HFF-Myc (cell line): ENCODE data around the gene UXS1.

Experiments
- DNase-seq: peaks from one replicate; pipeline ENCODE4 v3.0.0-alpha.2; 2011; ENCODE audit warnings: low read depth; ENCODE audit errors: extremely low read depth
- H3K4me3 ChIP-seq: replicated peaks from 2 replicates; pipeline ENCODE4 v1.5.1; 2011; ENCODE audit warnings: low read depth, mild to moderate bottlenecking, control low read depth, low read length
- TF ChIP-seq, protein P1 (sequence below): IDR thresholded peaks from 2 replicates; pipeline ENCODE4 v1.5.1; 2012; ENCODE audit warnings: mild to moderate bottlenecking, low read depth, low read length, control low read depth; ENCODE audit errors: missing control alignments

UXS1 gene

DNA sequence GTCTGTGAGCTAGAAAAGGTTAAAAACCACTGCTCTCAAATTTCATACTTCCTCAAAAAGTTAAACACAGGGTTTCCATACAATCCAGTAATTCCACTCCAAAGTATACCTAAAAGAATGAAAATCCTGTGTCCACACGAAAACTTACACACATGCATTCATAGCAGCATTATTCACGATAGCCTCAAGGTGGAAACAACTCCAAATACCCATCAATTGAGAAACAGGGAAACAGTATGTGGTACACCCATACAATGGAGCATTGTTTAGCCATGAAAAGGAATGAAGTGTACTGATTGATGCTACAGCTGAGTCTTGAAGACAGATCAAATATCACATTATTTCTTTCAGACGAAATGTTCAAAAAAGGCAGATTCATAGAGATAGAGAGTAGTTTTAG lies 36.7 kb downstream of the UXS1 start:
- TF ChIP-seq, protein P1, sequence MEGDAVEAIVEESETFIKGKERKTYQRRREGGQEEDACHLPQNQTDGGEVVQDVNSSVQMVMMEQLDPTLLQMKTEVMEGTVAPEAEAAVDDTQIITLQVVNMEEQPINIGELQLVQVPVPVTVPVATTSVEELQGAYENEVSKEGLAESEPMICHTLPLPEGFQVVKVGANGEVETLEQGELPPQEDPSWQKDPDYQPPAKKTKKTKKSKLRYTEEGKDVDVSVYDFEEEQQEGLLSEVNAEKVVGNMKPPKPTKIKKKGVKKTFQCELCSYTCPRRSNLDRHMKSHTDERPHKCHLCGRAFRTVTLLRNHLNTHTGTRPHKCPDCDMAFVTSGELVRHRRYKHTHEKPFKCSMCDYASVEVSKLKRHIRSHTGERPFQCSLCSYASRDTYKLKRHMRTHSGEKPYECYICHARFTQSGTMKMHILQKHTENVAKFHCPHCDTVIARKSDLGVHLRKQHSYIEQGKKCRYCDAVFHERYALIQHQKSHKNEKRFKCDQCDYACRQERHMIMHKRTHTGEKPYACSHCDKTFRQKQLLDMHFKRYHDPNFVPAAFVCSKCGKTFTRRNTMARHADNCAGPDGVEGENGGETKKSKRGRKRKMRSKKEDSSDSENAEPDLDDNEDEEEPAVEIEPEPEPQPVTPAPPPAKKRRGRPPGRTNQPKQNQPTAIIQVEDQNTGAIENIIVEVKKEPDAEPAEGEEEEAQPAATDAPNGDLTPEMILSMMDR = no peak
- DNase-seq = no peak
- H3K4me3 ChIP-seq = no peak overlapping the region

DNA sequence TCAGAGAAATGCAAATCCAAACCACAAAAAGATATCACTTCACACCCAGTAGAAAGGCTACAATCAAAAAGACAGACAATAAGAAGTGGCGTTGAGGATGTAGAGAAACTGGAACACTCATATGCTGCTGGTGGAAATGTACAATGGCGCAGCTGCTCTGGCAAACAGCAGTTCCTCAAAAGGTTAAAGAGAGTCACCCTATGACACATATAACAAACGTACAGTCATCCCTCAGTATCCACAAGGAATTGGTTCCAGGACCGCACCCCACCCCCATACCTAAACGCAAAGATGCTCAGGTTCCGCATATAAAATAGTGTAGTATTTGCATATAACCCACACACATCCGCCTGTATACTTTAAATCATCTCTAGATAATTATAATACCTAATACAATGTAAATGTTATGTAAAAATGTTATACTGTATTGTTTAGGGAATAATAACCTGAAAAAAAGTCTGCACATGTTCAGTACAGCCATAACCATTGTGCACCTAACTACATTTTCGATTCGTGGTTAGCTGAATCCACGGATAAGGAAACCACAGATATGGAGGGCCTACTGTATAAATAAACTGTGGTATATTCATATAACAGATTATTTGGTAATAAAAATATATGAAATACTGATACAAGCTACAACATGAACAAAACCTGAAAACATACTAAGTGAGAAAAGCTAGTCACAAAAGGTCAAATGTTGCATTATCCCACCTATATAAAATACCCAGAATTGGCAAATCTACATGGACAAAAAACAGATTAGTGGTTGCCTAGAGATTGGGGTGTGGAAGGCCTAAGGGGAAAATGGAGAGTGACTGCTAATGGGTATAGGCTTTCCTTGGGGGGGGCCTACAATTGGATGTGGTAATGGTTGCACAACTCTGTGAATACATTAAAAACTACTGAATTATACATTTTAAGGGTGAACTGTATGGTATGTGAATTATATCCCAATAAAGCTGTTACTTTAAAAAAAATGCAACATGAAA lies 37.5 kb downstream of the UXS1 start:
- TF ChIP-seq, protein P1 = no peak
- no peak overlapping the region for H3K4me3 ChIP-seq
- no peak for DNase-seq

DNA sequence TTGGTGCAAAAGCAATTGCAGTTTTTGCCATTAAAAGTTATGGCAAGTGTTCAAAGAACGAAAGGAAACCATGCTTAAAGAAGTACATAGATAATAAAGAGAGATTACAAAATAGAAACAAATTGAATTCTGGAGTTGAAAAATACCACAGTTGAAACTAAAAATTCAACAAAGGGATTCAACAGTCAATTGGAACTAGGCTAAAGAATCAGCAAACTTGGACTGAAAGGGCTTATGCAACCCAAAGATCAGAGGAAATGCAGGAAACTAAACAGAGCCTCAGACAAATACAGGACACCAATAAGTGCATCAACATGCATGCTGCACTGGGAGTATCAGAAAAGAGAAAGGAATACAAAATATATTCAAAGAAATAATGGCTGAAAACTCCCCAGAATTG lies 40.3 kb downstream of the UXS1 start:
- TF ChIP-seq, protein P1 = no peak
- no peak overlapping the region for H3K4me3 ChIP-seq
- DNase-seq = no peak

DNA sequence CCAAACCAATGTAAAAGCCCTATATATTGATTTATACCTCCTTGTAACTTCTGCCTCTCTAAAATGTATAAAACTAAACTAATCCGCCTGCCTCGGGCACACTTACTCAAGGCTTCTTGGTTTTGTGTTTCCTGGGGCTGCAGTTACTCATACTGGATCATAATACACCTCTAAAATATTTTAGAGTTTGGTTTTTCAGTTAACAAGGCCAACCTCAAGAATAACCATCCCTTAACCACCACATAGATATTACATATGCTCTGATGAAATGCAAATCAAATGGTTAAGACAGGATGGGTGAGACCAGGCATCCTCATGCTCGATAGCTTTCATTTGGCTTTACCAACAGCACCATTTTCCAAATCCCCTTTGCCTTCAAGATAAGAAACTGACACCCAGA lies 46.4 kb downstream of the UXS1 start:
- TF ChIP-seq, protein P1 = no peak
- no peak for DNase-seq
- H3K4me3 ChIP-seq = no peak overlapping the region

DNA sequence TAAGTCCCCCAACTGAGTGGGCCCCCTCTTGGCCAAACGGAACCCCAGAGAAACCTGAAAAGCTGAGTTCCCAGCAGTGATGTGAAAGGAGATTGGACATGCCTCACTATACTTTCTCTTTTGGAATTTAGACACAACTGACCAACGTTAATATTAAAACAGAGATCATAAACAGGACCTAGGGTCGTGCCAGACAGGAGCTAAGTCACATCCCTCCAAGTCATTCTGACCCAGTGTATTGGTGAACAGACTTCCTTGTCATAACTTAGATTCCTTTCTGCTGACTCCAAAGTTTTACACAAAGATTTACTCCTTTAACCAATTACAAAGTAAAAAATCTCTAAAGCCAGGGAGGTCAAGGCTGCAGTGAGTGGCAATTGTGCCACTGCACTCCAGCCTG lies 46.9 kb downstream of the UXS1 start:
- TF ChIP-seq, protein P1 = no peak
- H3K4me3 ChIP-seq = no peak overlapping the region
- no peak for DNase-seq

DNA sequence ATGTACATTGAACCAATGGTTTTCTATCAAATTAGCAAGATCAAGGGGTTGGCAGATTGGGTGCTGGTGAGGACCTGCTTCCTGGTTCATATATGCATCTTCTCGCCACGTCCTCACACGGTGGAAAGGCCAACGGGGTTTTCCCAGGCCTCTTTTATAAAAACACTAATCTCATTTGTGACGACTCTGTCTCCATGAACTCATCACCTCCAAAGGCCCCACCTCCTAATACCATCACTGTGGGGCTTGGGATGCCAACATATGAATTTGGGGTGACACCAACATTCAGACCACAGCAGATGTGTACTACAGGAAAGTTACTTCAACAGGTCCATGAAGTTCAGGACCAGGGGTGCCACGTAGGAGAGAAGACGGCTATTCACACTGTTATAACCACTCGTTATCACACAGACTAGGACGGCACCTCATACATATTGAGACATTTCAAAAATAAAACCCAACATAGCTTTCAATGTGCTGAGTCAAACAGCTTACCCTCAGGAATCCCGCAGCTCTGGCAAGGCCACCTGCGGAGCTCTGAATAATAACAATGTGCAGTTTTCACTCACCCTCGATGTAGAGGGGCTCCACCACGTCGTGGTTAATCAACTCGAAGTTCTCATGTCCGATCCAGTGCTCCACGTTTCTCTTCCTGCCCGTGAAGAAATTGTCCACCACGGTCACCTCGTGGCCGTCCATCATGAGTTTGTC lies 49.3 kb downstream of the UXS1 start:
- DNase-seq = no peak
- TF ChIP-seq, protein P1 = no peak
- H3K4me3 ChIP-seq = no peak overlapping the region
